H9 (cell line): ENCODE measurements around the gene GNAS-AS1. TPM values are rescaled to one million over a fixed set of nuclear protein-coding genes. Genes with fewer than 3 reads are reported as not detected.
A peak's percentile ranks its signal among the peaks of the same experiment; 100 is the strongest.

Experiments
- DNase-seq: peaks from one replicate; pipeline ENCODE4 v3.0.0-alpha.2; 2017
- H2AFZ ChIP-seq: one replicate; pipeline ENCODE4 v1.6.1; 2013; ENCODE audit warnings: mild to moderate bottlenecking, low read length, control low read depth, moderate library complexity
- H2AK5ac ChIP-seq: 2 replicates; pipeline ENCODE4 v1.6.1; 2013; ENCODE audit warnings: low read length, control low read depth, mixed read lengths; ENCODE audit not compliant: insufficient read length
- H2BK120ac ChIP-seq: one replicate; pipeline ENCODE4 v1.6.1; 2013; ENCODE audit warnings: low read depth, mild to moderate bottlenecking, low read length, control low read depth, inconsistent platforms; ENCODE audit not compliant: poor library complexity, severe bottlenecking
- H2BK12ac ChIP-seq: 2 replicates; pipeline ENCODE4 v1.6.1; 2013; ENCODE audit warnings: low read length, control low read depth, mixed read lengths, low read depth; ENCODE audit not compliant: insufficient read length
- H2BK15ac ChIP-seq: 2 replicates; pipeline ENCODE4 v1.6.1; 2013; ENCODE audit warnings: low read depth, low read length, control low read depth
- H2BK20ac ChIP-seq: one replicate; pipeline ENCODE4 v1.6.1; 2013; ENCODE audit warnings: low read depth, mild to moderate bottlenecking, low read length, control low read depth, inconsistent platforms; ENCODE audit not compliant: poor library complexity, severe bottlenecking
- H2BK5ac ChIP-seq: 2 replicates; pipeline ENCODE4 v1.6.1; 2013; ENCODE audit warnings: low read length, control low read depth, mixed read lengths; ENCODE audit not compliant: insufficient read length
- H3K14ac ChIP-seq: 2 replicates; pipeline ENCODE4 v1.6.1; 2013; ENCODE audit warnings: low read length, control low read depth; ENCODE audit not compliant: insufficient read depth
- H3K18ac ChIP-seq: 2 replicates; pipeline ENCODE4 v1.6.1; 2013; ENCODE audit warnings: low read depth, mild to moderate bottlenecking, mixed read lengths, low read length, control low read depth; ENCODE audit not compliant: insufficient read length
- H3K23ac ChIP-seq: 2 replicates; pipeline ENCODE4 v1.6.1; 2013; ENCODE audit warnings: low read length, control low read depth, mixed read lengths, low read depth; ENCODE audit not compliant: insufficient read length
- H3K23me2 ChIP-seq: 2 replicates; pipeline ENCODE4 v1.6.1; 2013; ENCODE audit warnings: low read depth, mild to moderate bottlenecking, mixed read lengths, low read length, control low read depth; ENCODE audit not compliant: insufficient read length, poor library complexity, severe bottlenecking
- H3K27ac ChIP-seq: 2 replicates; pipeline ENCODE4 v1.5.1; 2013; ENCODE audit warnings: low read length, control low read depth, mixed read lengths, low read depth; ENCODE audit not compliant: insufficient read length
- H3K27me3 ChIP-seq: 2 replicates; pipeline ENCODE4 v1.6.1; 2013; ENCODE audit warnings: low read length, control low read depth, inconsistent platforms; ENCODE audit not compliant: insufficient read depth
- H3K4ac ChIP-seq: 2 replicates; pipeline ENCODE4 v1.6.1; 2013; ENCODE audit warnings: low read depth, mild to moderate bottlenecking, control low read depth, inconsistent platforms, low read length, moderate library complexity
- H3K4me1 ChIP-seq: 2 replicates; pipeline ENCODE4 v1.6.1; 2013; ENCODE audit warnings: low read length, control low read depth, inconsistent platforms; ENCODE audit not compliant: insufficient read depth
- H3K4me2 ChIP-seq: 2 replicates; pipeline ENCODE4 v1.6.1; 2013; ENCODE audit warnings: low read length, control low read depth, mixed read lengths; ENCODE audit not compliant: insufficient read length, insufficient read depth
- H3K56ac ChIP-seq: 2 replicates; pipeline ENCODE4 v1.6.1; 2013; ENCODE audit warnings: low read depth, mild to moderate bottlenecking, mixed read lengths, low read length, control low read depth; ENCODE audit not compliant: insufficient read length
- H3K79me1 ChIP-seq: 2 replicates; pipeline ENCODE4 v1.6.1; 2013; ENCODE audit warnings: low read depth, mild to moderate bottlenecking, moderate library complexity, low read length, control low read depth, inconsistent platforms; ENCODE audit not compliant: insufficient read depth, poor library complexity, severe bottlenecking
- H3K79me2 ChIP-seq: 2 replicates; pipeline ENCODE4 v1.6.1; 2013; ENCODE audit warnings: low read length, control low read depth, inconsistent platforms; ENCODE audit not compliant: insufficient read depth
- H3K9ac ChIP-seq: 2 replicates; pipeline ENCODE4 v1.6.1; 2013; ENCODE audit warnings: low read length, control low read depth, mixed read lengths; ENCODE audit not compliant: insufficient read length; ENCODE audit errors: extremely low read depth
- H3K9me3 ChIP-seq: one replicate; pipeline ENCODE4 v1.6.1; 2013; ENCODE audit warnings: low read depth, low read length, inconsistent platforms; ENCODE audit not compliant: control insufficient read depth
- H3T11ph ChIP-seq: one replicate; pipeline ENCODE4 v1.6.1; 2013; ENCODE audit warnings: mild to moderate bottlenecking, low read length, control low read depth, inconsistent platforms
- H4K20me1 ChIP-seq: one replicate; pipeline ENCODE4 v1.6.1; 2013; ENCODE audit not compliant: control insufficient read depth, insufficient read length, insufficient read depth
- H4K5ac ChIP-seq: 2 replicates; pipeline ENCODE4 v1.6.1; 2013; ENCODE audit warnings: low read depth, mild to moderate bottlenecking, mixed read lengths, low read length, control low read depth; ENCODE audit not compliant: insufficient read length
- H4K8ac ChIP-seq: replicated peaks from 2 replicates; pipeline ENCODE4 v1.6.1; 2013; ENCODE audit warnings: low read length, control low read depth, mixed read lengths, low read depth; ENCODE audit not compliant: insufficient read length
- H4K91ac ChIP-seq: 2 replicates; pipeline ENCODE4 v1.6.1; 2013; ENCODE audit warnings: low read depth, mild to moderate bottlenecking, moderate library complexity, mixed read lengths, low read length, control low read depth; ENCODE audit not compliant: insufficient read length
- H3K27ac Mint-ChIP-seq, 3 experiments: 2 replicates in 2 of 3; 3 replicates in 1 of 3; pipeline ENCODE4 v1.8.0; 2020 to 2021; ENCODE audit warnings: mixed read lengths in 3 of 3, mild to moderate bottlenecking in 1 of 3, moderate library complexity in 1 of 3
- H3K27me3 Mint-ChIP-seq: 2 replicates; pipeline ENCODE4 v1.8.0; 2021; ENCODE audit warnings: low read depth, mild to moderate bottlenecking, moderate library complexity, mixed read lengths
- H3K36me3 Mint-ChIP-seq, 3 experiments: 2 replicates in 2 of 3; 3 replicates in 1 of 3; pipeline ENCODE4 v1.8.0; 2020 to 2021; ENCODE audit warnings: low read depth in 3 of 3, mixed read lengths in 3 of 3; ENCODE audit not compliant: insufficient read depth in 1 of 3
- H3K4me1 Mint-ChIP-seq, 2 experiments: 2 replicates each; pipeline ENCODE4 v1.8.0; 2020; ENCODE audit warnings: mixed read lengths in 2 of 2
- H3K4me3 Mint-ChIP-seq, 2 experiments: 2 replicates in 1 of 2; 3 replicates in 1 of 2; pipeline ENCODE4 v1.8.0; 2020 to 2021; ENCODE audit warnings: mild to moderate bottlenecking in 2 of 2, mixed read lengths in 2 of 2, moderate library complexity in 1 of 2
- H3K9me3 Mint-ChIP-seq, 2 experiments: 2 replicates in 1 of 2; 3 replicates in 1 of 2; pipeline ENCODE4 v1.8.0; 2020; ENCODE audit warnings: mild to moderate bottlenecking in 2 of 2, mixed read lengths in 2 of 2, moderate library complexity in 1 of 2
- WGBS: extraction: QIAGEN DNeasy Blood & Tissue Kit; methylation state at CpG from one replicate; pipeline ENCODE4 v1.1.7; 2013; ENCODE audit warnings: missing lambda C conversion rate, low lambda C conversion rate, mixed read lengths; ENCODE audit not compliant: insufficient read length; ENCODE audit errors: extremely low coverage; 5-methylcytosine and 5-hydroxymethylcytosine counted together
- total RNA-seq: library from RNA; stranded (reverse); gene quantifications from 2 replicates; pipeline ENCODE4 v1.2.1, GENCODE V29; 2021
- TF ChIP-seq, protein P1 (sequence below): fragments of 200-600 bp; sonication (generic); conservative IDR thresholded peaks from 3 replicates; pipeline ENCODE4 v1.8.0; 2021; ENCODE audit warnings: antibody characterized with exemption, mild to moderate bottlenecking

Gene GNAS-AS1
- total RNA-seq, 1 experiment from 2014 or later, result 11.3 TPM

GRCh38 chr20:58837717-58838116, 13.0 kb downstream of the GNAS-AS1 start:
- Histone ChIP-seq H3K79me2 (peaks cover 56% of the 10 kb centered on the region; the same call in 1 of the 2 replicates), H3K27me3 (peaks cover 17% of the 10 kb centered on the region; the same call in 1 of the 2 replicates), H2BK120ac (no peak overlapping the region), H3K23ac (no peak overlapping the region), H3K79me1 (peaks cover 8% of the 10 kb centered on the region), H4K8ac (no peak overlapping the region), H3K9me3 (no peaks in the 10 kb centered on the region), H3K14ac (no peak overlapping the region), H4K5ac (no peak overlapping the region), H3K4me2 (no peak overlapping the region), H3K23me2 (peaks cover 7% of the 10 kb centered on the region), H2BK5ac (no peak overlapping the region), H3K9ac (no peak overlapping the region), H3K4me1 (no peaks in the 10 kb centered on the region; the same call in 1 of the 2 replicates), H3T11ph (no peak overlapping the region), H4K20me1 (peaks cover 2% of the 10 kb centered on the region), H4K91ac (no peak overlapping the region), H2AK5ac (no peak overlapping the region), H2BK20ac (no peak overlapping the region), H2BK15ac (no peak overlapping the region), H3K18ac (no peak overlapping the region), H3K56ac (no peak overlapping the region), H3K4ac (no peak overlapping the region), H3K27ac (no peak overlapping the region), H2AFZ (no peak overlapping the region), H2BK12ac (no peak overlapping the region)
- DNase-seq, result no peak
- H3K36me3 Mint-ChIP-seq, result peaks cover 49 to 73% (median 64%) of the 10 kb centered on the region in 3 experiments
- TF ChIP-seq, protein P1, sequence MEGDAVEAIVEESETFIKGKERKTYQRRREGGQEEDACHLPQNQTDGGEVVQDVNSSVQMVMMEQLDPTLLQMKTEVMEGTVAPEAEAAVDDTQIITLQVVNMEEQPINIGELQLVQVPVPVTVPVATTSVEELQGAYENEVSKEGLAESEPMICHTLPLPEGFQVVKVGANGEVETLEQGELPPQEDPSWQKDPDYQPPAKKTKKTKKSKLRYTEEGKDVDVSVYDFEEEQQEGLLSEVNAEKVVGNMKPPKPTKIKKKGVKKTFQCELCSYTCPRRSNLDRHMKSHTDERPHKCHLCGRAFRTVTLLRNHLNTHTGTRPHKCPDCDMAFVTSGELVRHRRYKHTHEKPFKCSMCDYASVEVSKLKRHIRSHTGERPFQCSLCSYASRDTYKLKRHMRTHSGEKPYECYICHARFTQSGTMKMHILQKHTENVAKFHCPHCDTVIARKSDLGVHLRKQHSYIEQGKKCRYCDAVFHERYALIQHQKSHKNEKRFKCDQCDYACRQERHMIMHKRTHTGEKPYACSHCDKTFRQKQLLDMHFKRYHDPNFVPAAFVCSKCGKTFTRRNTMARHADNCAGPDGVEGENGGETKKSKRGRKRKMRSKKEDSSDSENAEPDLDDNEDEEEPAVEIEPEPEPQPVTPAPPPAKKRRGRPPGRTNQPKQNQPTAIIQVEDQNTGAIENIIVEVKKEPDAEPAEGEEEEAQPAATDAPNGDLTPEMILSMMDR, result no peak
- peaks cover 41% of the 10 kb centered on the region for H3K27me3 Mint-ChIP-seq
- no peaks in the 10 kb centered on the region; a peak in 2 of 5 replicates for H3K9me3 Mint-ChIP-seq
- H3K4me1 Mint-ChIP-seq, result peaks cover 20 to 35% of the 10 kb centered on the region in 2 experiments
- H3K4me3 Mint-ChIP-seq, result peak overlapping the region in 1 of 2 experiments; percentile 28; a peak in 1 of 5 replicates
- no CpG with 5 or more reads among the region's 1 CpG for WGBS
- no peak overlapping the region for H3K27ac Mint-ChIP-seq
